ENCODE measurements around the gene TRANK1. TPM values are rescaled to one million over a fixed set of nuclear protein-coding genes. Genes with fewer than 3 reads are reported as not detected.
"Not testable (repeated sequence)": the region's sequence is repeated elsewhere in the genome, so short reads cannot be mapped to it uniquely, and the experiment has no call there.

Gene TRANK1
- total RNA-seq, 4 donors from 2014 or later = 2.1 to 4.6 (median 2.4) TPM

GRCh38 chr3:36892457-36893136 lies 52.3 kb downstream of the TRANK1 start:
- in situ Hi-C loops (cut with MboI; ENCODE audit: low sequenced_read_pairs in 4 of 4) = no loop called here
- H3K27ac ChIP-seq = no peak overlapping the region

DNA sequence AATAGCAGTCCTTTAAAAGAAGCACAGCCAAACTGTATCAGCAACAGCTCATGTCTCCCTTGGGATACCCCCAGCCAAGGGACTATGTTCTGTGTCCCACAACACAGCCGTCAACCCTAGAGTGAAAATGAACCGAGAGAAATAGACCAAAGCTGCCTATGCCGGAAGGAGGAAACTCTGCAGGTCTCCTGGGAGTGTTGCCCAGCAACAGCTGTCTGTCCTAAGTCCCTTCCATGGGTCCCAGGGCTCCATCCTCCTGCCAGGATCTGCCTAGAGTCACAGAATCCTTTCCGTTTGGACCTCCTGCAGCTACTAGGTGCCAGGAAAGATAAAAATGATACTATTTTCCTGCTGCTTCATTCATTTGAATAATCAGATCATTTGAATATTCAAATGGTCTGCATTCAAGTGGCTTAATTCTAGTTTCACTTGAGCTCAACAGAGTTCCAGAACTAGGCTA lies 53.1 kb downstream of the TRANK1 start:
- no peaks in the 10 kb centered on the region for H3K27me3 ChIP-seq
- H3K4me1 ChIP-seq = peaks cover 0 to 2% of the 10 kb centered on the region in 2 donors
- peak in 1 of 2 donors; percentile 44 for ATAC-seq
- no peaks in the 10 kb centered on the region for H3K36me3 ChIP-seq
- in situ Hi-C loops (cut with MboI; ENCODE audit: low sequenced_read_pairs in 4 of 4) = no loop called here
- peak in 1 of 2 donors; percentile 36 for DNase-seq
- no peak overlapping the region for H3K27ac ChIP-seq
- no peaks in the 10 kb centered on the region for H3K9me3 ChIP-seq
- TF ChIP-seq CTCF (IDR thresholded peaks at IDR 0.05 in 4 of 5, conservative IDR thresholded peaks at IDR 0.05 in 1 of 5) (no peak), POLR2A (IDR thresholded peaks at IDR 0.05) (no peak)
- intact Hi-C loops (cut with DNase I; ENCODE audit: low total_unique reads) = no loop called here
- no peak overlapping the region for H3K4me3 ChIP-seq

More at GRCh38 chr3:36892457-36893136, 52.3 kb downstream of the TRANK1 start:
- no peak for ATAC-seq
- no peaks in the 10 kb centered on the region for H3K36me3 ChIP-seq
- no peak for DNase-seq
- no peaks in the 10 kb centered on the region for H3K27me3 ChIP-seq
- H3K9me3 ChIP-seq = no peaks in the 10 kb centered on the region
- H3K4me3 ChIP-seq = no peak overlapping the region
- intact Hi-C loops (cut with DNase I; ENCODE audit: low total_unique reads) = no loop called here
- H3K4me1 ChIP-seq = peaks cover 0 to 2% of the 10 kb centered on the region in 2 donors
- no peak for TF ChIP-seq POLR2A (IDR thresholded peaks at IDR 0.05)

DNA sequence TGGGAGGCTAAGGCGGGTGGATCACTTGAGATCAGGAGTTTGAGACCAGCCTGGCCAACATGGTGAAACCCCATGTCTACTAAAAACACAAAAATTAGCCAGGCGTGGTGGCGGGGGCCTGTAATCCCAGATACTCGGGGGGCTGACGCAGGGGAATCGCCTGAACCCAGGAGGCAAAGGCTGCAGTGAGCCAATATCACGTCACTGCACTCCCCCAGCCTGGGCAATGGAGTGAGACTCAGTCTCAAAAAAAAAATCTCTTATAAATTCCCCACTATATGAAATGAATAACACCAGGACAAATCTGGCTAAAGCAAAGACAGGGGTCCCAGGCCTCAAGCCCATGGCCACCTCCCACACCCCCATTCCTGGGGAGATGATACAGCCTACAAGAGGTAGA lies 53.8 kb downstream of the TRANK1 start:
- H3K9me3 ChIP-seq; DNase-seq; H3K4me1 ChIP-seq; H3K36me3 ChIP-seq; H3K27me3 ChIP-seq; intact Hi-C loops (cut with DNase I; ENCODE audit: low total_unique reads); H3K4me3 ChIP-seq; H3K27ac ChIP-seq; in situ Hi-C loops (cut with MboI; ENCODE audit: low sequenced_read_pairs in 4 of 4); ATAC-seq: not testable (repeated sequence)

GRCh38 chr3:36890261-36890660 lies 54.6 kb downstream of the TRANK1 start:
- Histone ChIP-seq H3K27me3 (no peaks in the 10 kb centered on the region), H3K27ac (no peak overlapping the region), H3K9me3 (no peaks in the 10 kb centered on the region), H3K4me1 (peaks cover 0 to 2% of the 10 kb centered on the region in 2 donors), H3K36me3 (no peaks in the 10 kb centered on the region), H3K4me3 (no peak overlapping the region)
- no peak for TF ChIP-seq CTCF (IDR thresholded peaks at IDR 0.05 in 4 of 5, conservative IDR thresholded peaks at IDR 0.05 in 1 of 5)
- no peak for TF ChIP-seq POLR2A (IDR thresholded peaks at IDR 0.05)
- in situ Hi-C loops (cut with MboI; ENCODE audit: low sequenced_read_pairs in 4 of 4) (no loop called here), intact Hi-C loops (cut with DNase I; ENCODE audit: low total_unique reads) (no loop called here)
- ATAC-seq (no peak), DNase-seq (no peak)

DNA sequence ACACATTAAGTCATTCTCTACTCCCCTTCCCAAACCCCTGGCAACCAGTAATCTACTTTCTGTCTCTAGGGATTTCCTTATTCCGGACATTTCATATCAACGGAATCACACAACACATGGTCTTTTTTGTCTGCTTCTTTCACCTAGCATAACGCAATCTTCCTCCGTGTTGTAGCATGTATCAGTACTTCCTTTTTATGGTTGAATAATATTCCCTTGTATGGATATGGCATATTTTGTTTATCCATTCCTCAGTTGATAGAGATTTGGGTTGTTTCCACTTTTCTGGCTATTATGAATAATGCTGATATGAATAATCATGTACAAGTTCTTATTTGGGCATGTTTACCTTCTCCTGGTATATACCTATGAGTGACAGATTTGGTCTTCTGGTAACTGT lies 63.1 kb downstream of the TRANK1 start:
- ATAC-seq = no peak
- no peaks in the 10 kb centered on the region for H3K27me3 ChIP-seq
- intact Hi-C loops (cut with DNase I; ENCODE audit: low total_unique reads) = no loop called here
- in situ Hi-C loops (cut with MboI; ENCODE audit: low sequenced_read_pairs in 4 of 4) = no loop called here
- no peaks in the 10 kb centered on the region for H3K36me3 ChIP-seq
- no peak for TF ChIP-seq CTCF (IDR thresholded peaks at IDR 0.05 in 4 of 5, conservative IDR thresholded peaks at IDR 0.05 in 1 of 5)
- TF ChIP-seq POLR2A (IDR thresholded peaks at IDR 0.05) = no peak
- no peaks in the 10 kb centered on the region for H3K4me1 ChIP-seq
- no peaks in the 10 kb centered on the region for H3K9me3 ChIP-seq
- no peak overlapping the region for H3K27ac ChIP-seq
- H3K4me3 ChIP-seq = no peak overlapping the region
- DNase-seq = no peak

- H3K27ac ChIP-seq; H3K9me3 ChIP-seq; DNase-seq; intact Hi-C loops (cut with DNase I; ENCODE audit: low total_unique reads); in situ Hi-C loops (cut with MboI; ENCODE audit: low sequenced_read_pairs in 4 of 4); H3K4me3 ChIP-seq; ATAC-seq; H3K27me3 ChIP-seq; H3K36me3 ChIP-seq; H3K4me1 ChIP-seq: not testable (repeated sequence)
Observed at GRCh38 chr3:36879842-36880241, 65.0 kb downstream of the TRANK1 start.
